GM23338 (cell line): ENCODE data around the gene GRAMD2B. TPM values are rescaled to one million over a fixed set of nuclear protein-coding genes. Genes with fewer than 3 reads are reported as not detected.

Source experiments
- ATAC-seq: fragments of 200-7000 bp; cut with Tn5 transposase; 3 replicates; pipeline ENCODE4 v1.9.1; 2020
- DNase-seq: peaks from one replicate; pipeline ENCODE4 v3.0.0-alpha.2; 2015; ENCODE audit warnings: low spot score
- H2AFZ ChIP-seq: fragments of 200-600 bp; sonication (generic); 2 replicates; pipeline ENCODE4 v1.8.0; 2016; ENCODE audit warnings: antibody characterized with exemption, mild to moderate bottlenecking, moderate library complexity
- H3F3A ChIP-seq: fragments of 200-600 bp; sonication (generic); replicated peaks from 2 replicates; pipeline ENCODE4 v1.8.0; 2017; ENCODE audit warnings: antibody characterized with exemption, mixed run types, low read depth
- H3K27ac ChIP-seq: fragments of 200-600 bp; sonication (generic); 2 replicates; pipeline ENCODE4 v1.6.1; 2016; ENCODE audit warnings: low read depth
- H3K27me3 ChIP-seq: fragments of 200-600 bp; sonication (generic); 2 replicates; pipeline ENCODE4 v1.8.0; 2016; ENCODE audit warnings: mild to moderate bottlenecking, mixed run types, moderate library complexity; ENCODE audit not compliant: insufficient read depth
- H3K36me3 ChIP-seq: fragments of 200-600 bp; sonication (generic); 2 replicates; pipeline ENCODE4 v1.8.0; 2016; ENCODE audit warnings: mild to moderate bottlenecking; ENCODE audit not compliant: insufficient read depth
- H3K4me1 ChIP-seq: fragments of 200-600 bp; sonication (generic); 2 replicates; pipeline ENCODE4 v1.8.0; 2016; ENCODE audit warnings: mild to moderate bottlenecking, moderate library complexity; ENCODE audit not compliant: insufficient read depth
- H3K4me2 ChIP-seq: fragments of 200-600 bp; sonication (generic); 2 replicates; pipeline ENCODE4 v1.7.1; 2017; ENCODE audit warnings: mixed run types
- H3K4me3 ChIP-seq: fragments of 200-600 bp; sonication (generic); 2 replicates; pipeline ENCODE4 v1.6.1; 2016; ENCODE audit warnings: mixed run types
- H3K79me2 ChIP-seq: fragments of 200-600 bp; sonication (generic); replicated peaks from 2 replicates; pipeline ENCODE4 v1.8.0; 2017; ENCODE audit warnings: mild to moderate bottlenecking; ENCODE audit not compliant: insufficient read depth
- H3K9me2 ChIP-seq: fragments of 200-600 bp; sonication (generic); 2 replicates; pipeline ENCODE4 v1.8.0; 2017; ENCODE audit not compliant: insufficient read depth
- H4K20me1 ChIP-seq: fragments of 200-600 bp; sonication (generic); replicated peaks from 2 replicates; pipeline ENCODE4 v1.8.0; 2017; ENCODE audit warnings: mild to moderate bottlenecking; ENCODE audit not compliant: insufficient read depth
- H3K27ac Mint-ChIP-seq: 2 replicates; pipeline ENCODE4 v1.8.0; 2020; ENCODE audit warnings: inconsistent platforms, mild to moderate bottlenecking, moderate library complexity, mixed read lengths
- H3K27me3 Mint-ChIP-seq: 3 replicates; pipeline ENCODE4 v1.8.0; 2022; ENCODE audit warnings: low read depth, mild to moderate bottlenecking, moderate library complexity, mixed read lengths, inconsistent platforms; ENCODE audit not compliant: insufficient read depth, poor library complexity
- H3K36me3 Mint-ChIP-seq: 3 replicates; pipeline ENCODE4 v1.8.0; 2021; ENCODE audit warnings: low read depth, mild to moderate bottlenecking, inconsistent platforms, moderate library complexity, mixed read lengths
- H3K4me1 Mint-ChIP-seq: 3 replicates; pipeline ENCODE4 v1.8.0; 2020; ENCODE audit warnings: mild to moderate bottlenecking, inconsistent platforms, mixed read lengths
- H3K4me3 Mint-ChIP-seq: 3 replicates; pipeline ENCODE4 v1.8.0; 2021; ENCODE audit warnings: moderate library complexity, mild to moderate bottlenecking, inconsistent platforms, mixed read lengths
- H3K9me3 Mint-ChIP-seq: 3 replicates; pipeline ENCODE4 v1.8.0; 2020; ENCODE audit warnings: moderate library complexity, mild to moderate bottlenecking, inconsistent platforms, mixed read lengths
- CREB1 ChIP-seq: fragments of 250-450 bp; sonication (Bioruptor Pico); IDR thresholded peaks from 2 replicates; pipeline ENCODE4 v1.5.0; 2020; ENCODE audit warnings: low read depth, mild to moderate bottlenecking, moderate library complexity
- CTCF ChIP-seq, 2 experiments: fragments of 200-600 bp in 1 of 2; sonication (generic) in 1 of 2; conservative IDR thresholded peaks; 2 replicates each; pipeline versions ENCODE4 v1.5.1 to v1.6.1; 2016 to 2017; ENCODE audit warnings: antibody characterized with exemption in 2 of 2, low read depth in 2 of 2, mild to moderate bottlenecking in 2 of 2, moderate library complexity in 1 of 2
- ETS1 ChIP-seq: IDR thresholded peaks from 2 replicates; pipeline ENCODE4 v1.6.1; 2016; ENCODE audit warnings: antibody characterized with exemption
- EZH2 ChIP-seq: fragments of 200-600 bp; sonication (generic); IDR thresholded peaks from one replicate; pipeline ENCODE4 v1.8.0; 2017; ENCODE audit warnings: antibody characterized with exemption, mild to moderate bottlenecking, low read depth; ENCODE audit not compliant: unreplicated experiment
- EZH2phosphoT487 ChIP-seq: fragments of 200-600 bp; sonication (generic); IDR thresholded peaks from one replicate; pipeline ENCODE4 v1.8.1; 2018; ENCODE audit warnings: antibody characterized with exemption; ENCODE audit not compliant: unreplicated experiment
- JUNB ChIP-seq: IDR thresholded peaks from one replicate; pipeline ENCODE4 v1.6.1; 2016; ENCODE audit warnings: antibody characterized with exemption; ENCODE audit not compliant: unreplicated experiment
- NANOG ChIP-seq: IDR thresholded peaks from 2 replicates; pipeline ENCODE4 v1.6.1; 2016; ENCODE audit warnings: antibody characterized with exemption, borderline replicate concordance
- POLR2AphosphoS5 ChIP-seq: IDR thresholded peaks from 2 replicates; pipeline ENCODE4 v1.6.1; 2016; ENCODE audit warnings: antibody characterized with exemption, low read depth
- REST ChIP-seq: IDR thresholded peaks from one replicate; pipeline ENCODE4 v1.6.1; 2018; ENCODE audit warnings: antibody characterized with exemption; ENCODE audit not compliant: unreplicated experiment
- STAT1 ChIP-seq: IDR thresholded peaks from one replicate; pipeline ENCODE4 v1.6.1; 2016; ENCODE audit warnings: antibody characterized with exemption; ENCODE audit not compliant: unreplicated experiment
- ZNF114 ChIP-seq: fragments of 250-450 bp; sonication (Bioruptor Pico); IDR thresholded peaks from 2 replicates; pipeline ENCODE4 v1.5.0; 2020; ENCODE audit warnings: mild to moderate bottlenecking, moderate library complexity
- ZNF331 ChIP-seq: fragments of 250-450 bp; sonication (Bioruptor Pico); IDR thresholded peaks from 2 replicates; pipeline ENCODE4 v1.5.0; 2020; ENCODE audit warnings: low read depth, mild to moderate bottlenecking, moderate library complexity
- ZNF462 ChIP-seq: fragments of 250-450 bp; sonication (Bioruptor Pico); IDR thresholded peaks from 2 replicates; pipeline ENCODE4 v1.5.0; 2020; ENCODE audit warnings: mild to moderate bottlenecking, moderate library complexity
- polyA plus RNA-seq: library from polyadenylated mRNA; unstranded; fragments of >200 nt; fragmentation: Nextera tagmentation; extraction: Ambion mirVana; gene quantifications from 2 replicates; pipeline ENCODE4 v1.2.1, GENCODE V29; 2016
- total RNA-seq: library from RNA; depleted of rRNA; stranded (reverse); fragments of >200 nt; shearing (Covaris generic); gene quantifications from 2 replicates; pipeline ENCODE4 v1.2.3, GENCODE V29; 2014

Gene GRAMD2B
- total and polyA plus RNA-seq, 2 experiments from 2014 or later: 9.7 to 16.9 TPM

- no peaks in the 10 kb centered on the region for H3K27me3 Mint-ChIP-seq
- no peak overlapping the region for H3K27ac Mint-ChIP-seq
- no peak for ATAC-seq
Measured at GRCh38 chr5:126480824-126481223, 57.6 kb downstream of the GRAMD2B start.

More at GRCh38 chr5:126480824-126481223, 57.6 kb downstream of the GRAMD2B start:
- no peaks in the 10 kb centered on the region for H3K9me2 ChIP-seq
- H3K4me3 ChIP-seq: no peak overlapping the region
- DNase-seq: no peak
- H3K36me3 ChIP-seq: peaks cover 17% of the 10 kb centered on the region; the same call in 1 of the 2 replicates
- H3K36me3 Mint-ChIP-seq: peaks cover 21% of the 10 kb centered on the region
- no peaks in the 10 kb centered on the region for H3K79me2 ChIP-seq
- H4K20me1 ChIP-seq: no peaks in the 10 kb centered on the region
- H3K4me2 ChIP-seq: no peak overlapping the region
- no peaks in the 10 kb centered on the region for H3F3A ChIP-seq
- no peaks in the 10 kb centered on the region for H3K27me3 ChIP-seq
- no peak overlapping the region for H2AFZ ChIP-seq
- H3K4me1 Mint-ChIP-seq: no peaks in the 10 kb centered on the region
- H3K4me3 Mint-ChIP-seq: no peak overlapping the region
- no peaks in the 10 kb centered on the region for H3K4me1 ChIP-seq
- H3K27ac ChIP-seq: no peak overlapping the region
- no peak for TF ChIP-seq EZH2
- no peak for TF ChIP-seq ZNF114
- TF ChIP-seq POLR2AphosphoS5: no peak
- no peak for TF ChIP-seq ZNF331 (CRISPR knock-in tag)
- no peak for TF ChIP-seq REST
- TF ChIP-seq ETS1: no peak
- TF ChIP-seq CREB1: no peak
- no peak for TF ChIP-seq ZNF462
- TF ChIP-seq CTCF (conservative IDR thresholded peaks at IDR 0.05; ENCODE audit: low read depth in 2 of 2): no peak
- TF ChIP-seq NANOG: no peak
- no peak for TF ChIP-seq EZH2phosphoT487
- TF ChIP-seq JUNB: no peak
- TF ChIP-seq STAT1: no peak
- no peaks in the 10 kb centered on the region for H3K9me3 Mint-ChIP-seq
